T-helper 9 cell (primary cell): Measurements from ENCODE around the gene ADAD2.

Source experiments
- DNase-seq: peaks from one replicate; pipeline ENCODE4 v3.0.0-alpha.2; 2020

ADAD2 gene

DNA sequence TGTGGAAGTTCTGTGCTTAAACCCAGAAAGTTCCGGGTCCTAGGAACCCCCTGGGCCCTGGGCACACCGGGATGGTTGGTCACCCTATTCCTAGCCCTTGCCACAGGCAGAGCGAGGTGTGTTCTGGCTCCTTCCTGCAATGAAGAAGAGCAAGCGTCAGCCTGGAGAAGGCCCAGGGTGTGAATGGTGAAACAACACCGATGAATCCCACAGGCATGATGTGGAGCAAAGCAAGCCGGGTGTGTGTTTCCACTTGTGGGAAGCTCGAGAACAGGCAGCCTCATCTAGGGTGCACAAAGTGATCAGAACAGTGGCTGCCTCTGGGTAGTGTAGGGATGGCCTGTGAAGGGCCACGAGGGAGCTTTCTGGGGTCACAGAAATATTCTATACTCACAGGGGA is 35.1 kb downstream of the ADAD2 start:
- no peak for DNase-seq

- no peak for DNase-seq
Observed at GRCh38 chr16:84227548-84227947, 36.6 kb downstream of the ADAD2 start.

GRCh38 chr16:84228256-84228838 is 37.4 kb downstream of the ADAD2 start:
- DNase-seq: no peak

GRCh38 chr16:84229471-84229870 is 38.5 kb downstream of the ADAD2 start:
- no peak for DNase-seq

DNA sequence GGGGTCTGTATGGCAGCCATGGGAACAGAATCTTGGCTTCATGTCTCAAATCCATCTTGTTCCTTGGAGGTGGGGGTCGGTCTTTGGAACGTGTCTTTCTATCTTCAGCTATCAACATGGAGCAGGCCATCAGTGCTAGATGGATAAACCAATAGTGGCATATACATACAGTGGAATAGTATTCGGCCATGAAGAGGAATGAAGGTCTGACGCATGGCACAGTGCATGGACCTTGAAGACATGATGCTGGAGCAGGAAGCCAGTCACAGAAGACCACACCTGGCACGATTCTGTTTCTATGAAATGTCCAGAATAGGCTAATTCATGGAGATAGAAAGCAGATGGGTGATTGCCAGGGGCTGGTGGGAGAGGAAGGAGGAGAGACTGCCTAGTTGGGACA is 41.1 kb downstream of the ADAD2 start:
- DNase-seq: no peak

DNA sequence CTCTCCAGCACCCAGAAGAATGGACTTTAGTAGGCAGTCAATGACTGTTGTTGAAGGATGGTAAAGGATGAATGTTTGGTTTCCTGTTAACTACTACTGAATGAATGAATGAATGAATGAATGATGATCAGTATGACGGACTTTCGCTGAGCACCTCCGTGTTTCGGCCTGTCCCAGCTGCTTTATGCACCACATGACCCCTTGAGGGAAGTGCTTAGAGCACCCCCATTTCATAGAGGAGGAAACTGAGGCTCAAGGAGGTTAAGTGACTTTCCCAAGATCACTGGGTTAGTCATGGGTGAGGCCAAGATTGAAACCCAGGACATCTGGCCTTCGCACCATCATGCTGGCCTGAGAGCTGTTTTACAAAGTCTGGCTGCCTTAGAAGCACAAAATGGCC is 42.0 kb downstream of the ADAD2 start:
- no peak for DNase-seq

GRCh38 chr16:84233748-84234147 is 42.8 kb downstream of the ADAD2 start:
- DNase-seq: no peak

DNA sequence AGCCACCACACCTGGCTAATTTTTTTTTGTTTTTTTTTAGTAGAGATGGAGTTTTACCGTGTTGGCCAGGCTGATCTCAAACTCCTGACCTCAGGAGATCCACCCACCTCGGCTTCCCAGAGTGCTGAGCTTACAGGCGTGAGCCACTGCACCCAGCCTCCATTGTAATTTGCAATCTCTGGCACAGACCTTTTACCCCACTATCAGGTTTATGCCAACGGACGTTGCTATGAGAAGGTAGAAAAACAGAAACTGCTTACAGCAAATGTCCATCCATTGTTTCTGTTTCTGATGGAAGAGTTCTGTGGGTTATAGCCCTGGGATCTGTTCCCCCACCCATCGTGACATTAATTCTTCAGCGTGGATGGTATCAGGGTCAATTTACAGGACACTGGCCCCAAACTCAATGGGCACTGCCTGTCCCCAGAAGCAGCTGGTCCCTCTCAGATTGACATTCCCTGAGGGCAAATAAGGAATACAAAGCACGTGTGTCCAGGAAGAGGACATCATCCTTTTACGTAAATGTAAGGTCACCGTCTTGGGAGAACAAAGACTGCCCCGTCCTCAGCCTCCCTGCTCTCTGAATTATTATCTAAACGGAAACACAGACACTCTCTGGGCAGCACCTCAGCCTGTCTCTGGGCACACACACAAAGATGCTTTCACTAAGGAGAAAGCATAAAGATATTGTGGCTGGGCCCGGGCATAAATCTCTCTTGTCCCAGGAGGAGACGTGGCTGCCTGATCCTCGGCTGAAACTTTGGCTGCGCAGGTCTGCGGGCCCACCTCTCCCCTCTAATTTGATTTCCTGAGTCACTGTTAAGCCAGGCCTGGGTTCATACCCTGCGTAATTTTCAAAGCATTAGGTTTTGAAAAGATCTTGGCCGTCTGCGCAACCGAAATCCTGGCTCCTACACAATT is 43.6 kb downstream of the ADAD2 start:
- no peak for DNase-seq

- DNase-seq: no peak
Observed at GRCh38 chr16:84236671-84237070, 45.7 kb downstream of the ADAD2 start.

DNA sequence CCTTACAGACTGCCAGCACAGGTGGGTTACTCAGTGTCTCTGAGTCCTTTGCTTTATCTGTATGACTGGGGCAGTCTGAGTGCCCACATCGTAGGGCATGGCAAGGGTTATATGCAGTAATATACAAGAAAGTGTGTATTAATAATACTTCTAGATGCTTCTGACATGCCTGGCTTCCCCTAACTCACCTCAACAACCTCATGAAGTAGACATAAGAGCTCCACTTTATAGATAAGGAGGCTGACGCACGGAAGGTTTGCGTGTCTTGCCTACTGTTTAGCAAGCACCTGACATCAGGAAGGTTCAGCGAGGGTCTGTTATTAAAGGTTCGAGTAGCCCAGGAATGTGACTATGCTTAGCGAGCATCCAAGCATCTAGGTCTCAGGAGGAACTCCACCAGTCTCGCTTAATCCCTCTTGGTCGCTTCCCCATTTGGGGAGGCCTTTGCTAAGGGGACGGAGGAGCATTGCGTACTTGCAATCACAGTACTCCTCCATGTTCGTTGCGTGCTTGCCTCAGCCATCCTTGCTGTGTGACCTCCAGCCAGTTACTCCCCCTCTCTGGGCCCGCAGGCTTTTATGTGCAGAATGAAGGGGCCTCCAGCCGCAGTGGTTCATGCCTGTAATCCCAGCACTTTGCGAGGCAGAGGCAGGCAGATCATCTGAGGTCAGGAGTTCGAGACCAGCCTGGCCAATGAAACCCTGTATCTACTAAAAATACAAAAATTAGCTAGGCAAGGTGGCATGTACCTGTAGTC is 47.2 kb downstream of the ADAD2 start:
- DNase-seq: no peak

DNA sequence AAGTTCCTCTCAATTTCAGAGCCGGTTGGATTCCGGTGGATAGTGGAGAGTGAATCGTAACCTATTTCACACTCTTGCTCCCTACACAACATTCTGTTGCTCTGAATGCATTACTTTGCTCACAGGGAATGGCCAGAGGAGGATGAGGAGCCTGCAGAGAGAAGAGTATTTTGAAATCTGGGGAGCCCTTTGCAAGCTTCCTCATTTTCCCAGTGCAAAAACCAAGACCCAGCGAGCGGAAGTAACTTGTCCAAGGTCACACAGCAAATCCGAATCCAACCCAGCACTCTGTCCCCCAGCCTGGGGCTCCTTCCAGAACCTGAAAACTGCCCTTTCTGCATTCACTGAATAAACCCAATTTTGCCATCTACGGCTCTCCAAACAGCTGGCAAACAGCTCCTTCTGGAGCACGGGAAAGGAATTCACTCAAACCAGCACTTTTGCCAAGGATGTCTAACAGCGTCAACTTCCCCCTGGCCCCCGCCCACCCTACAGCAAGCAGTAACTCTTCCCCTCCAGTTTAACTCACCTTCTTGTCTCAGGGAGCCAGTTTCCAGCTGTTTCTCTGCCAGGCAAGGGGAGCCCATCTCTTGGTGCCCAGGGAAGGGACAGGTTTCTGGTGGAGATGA is 48.3 kb downstream of the ADAD2 start:
- DNase-seq: no peak

DNA sequence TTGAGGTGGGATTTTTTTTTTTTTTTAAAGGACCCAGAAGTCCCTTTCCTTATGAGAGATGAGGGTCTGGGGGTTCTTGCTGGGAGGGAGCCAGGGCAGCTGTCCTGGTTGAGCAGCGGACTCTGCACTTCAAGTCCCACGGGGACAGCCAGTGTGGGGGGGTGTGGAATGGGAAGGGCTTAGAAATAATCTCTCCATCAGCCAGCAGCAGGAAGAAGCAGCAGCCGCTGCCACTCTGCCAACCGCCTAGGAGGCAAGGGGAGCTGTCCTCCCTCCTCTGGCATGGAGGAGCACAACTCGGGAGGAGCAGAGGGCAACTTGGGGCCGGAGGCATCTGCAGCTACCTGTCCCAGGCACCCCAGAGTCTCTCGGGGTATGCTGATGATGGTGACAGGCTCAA is 49.0 kb downstream of the ADAD2 start, which contains the start of gene KCNG4:
KCNG4 (minus strand) TSS at position 104 of the 400 bp plus-strand sequence. CDS start 2,527 bp downstream, outside the sequence.
- no peak for DNase-seq

DNA sequence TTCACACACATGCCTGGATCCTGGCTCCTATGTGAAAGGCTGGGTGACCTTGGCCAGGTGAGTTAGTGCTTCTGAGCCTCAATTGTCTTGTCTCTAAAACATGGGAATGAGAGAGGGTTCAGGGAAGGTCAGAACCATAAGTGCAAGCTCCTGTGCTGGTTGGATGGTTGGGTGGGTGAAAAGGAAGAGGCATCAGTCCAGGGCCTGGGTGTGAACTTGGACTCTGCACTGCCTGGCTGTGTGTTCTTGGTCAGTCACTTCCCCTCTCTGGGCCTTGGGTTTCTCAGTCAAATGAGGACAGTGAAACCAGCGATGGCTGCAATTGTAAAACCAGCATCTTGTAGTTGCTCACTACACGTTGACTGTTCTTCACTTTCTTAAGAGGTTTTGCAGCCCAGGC is 49.5 kb downstream of the ADAD2 start:
- DNase-seq: no peak

DNA sequence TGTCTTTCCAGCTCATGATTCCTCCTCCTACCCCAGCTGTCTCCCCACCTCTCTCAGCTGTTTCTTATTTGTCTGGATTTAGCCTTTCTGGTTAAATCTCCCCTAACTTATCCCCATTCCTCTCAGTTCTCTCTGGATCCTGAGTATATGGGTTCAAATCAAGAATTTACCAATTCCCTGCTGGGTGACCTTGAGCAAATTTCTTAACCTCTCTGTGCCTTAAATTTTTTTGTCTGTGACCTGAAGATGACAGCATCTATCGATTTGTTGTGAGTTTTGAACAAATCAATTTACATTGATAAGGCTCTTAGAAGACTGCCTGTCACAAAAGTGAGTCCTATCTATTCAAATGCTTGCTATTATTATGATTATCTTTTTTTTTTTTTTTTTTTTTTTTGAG is 50.8 kb downstream of the ADAD2 start:
- DNase-seq: no peak

DNA sequence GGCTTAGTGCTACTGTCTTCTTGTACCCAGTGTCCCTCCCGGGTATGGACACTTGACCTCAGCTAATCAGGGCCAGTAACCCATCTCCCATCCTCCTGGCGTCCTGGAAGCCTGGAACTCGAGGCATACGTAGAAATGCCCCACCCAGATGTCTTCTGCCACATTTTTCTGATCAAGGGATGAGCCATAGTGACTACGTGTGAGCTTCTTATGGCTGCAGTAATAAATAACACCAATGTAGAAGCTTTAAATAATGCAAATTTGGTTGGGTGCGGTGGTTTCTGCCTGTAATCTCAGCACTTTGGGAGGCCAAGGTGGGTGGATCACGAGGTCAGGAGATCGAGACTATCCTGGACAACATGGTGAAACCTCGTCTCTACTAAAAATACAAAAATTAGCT is 51.9 kb downstream of the ADAD2 start:
- no peak for DNase-seq

DNA sequence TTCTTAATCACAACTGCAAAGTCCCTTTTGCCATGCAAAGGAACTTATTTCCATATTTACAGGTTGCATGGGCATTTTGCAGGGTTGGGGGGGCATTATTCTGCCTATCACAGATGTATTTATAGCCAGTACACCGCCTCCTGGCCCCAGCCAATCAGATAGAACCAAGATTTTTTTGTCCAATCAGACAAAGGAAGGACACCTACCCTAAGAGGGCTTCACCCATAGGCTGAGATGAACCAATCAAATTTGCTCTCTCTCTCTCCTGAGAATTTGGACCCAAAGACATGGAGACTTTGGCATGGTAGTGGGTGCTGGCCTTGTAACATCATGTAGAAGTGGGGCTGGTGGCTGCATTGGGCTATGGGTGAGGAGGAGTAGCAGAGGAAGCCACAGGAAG is 52.8 kb downstream of the ADAD2 start:
- DNase-seq: no peak

- no peak for DNase-seq
Observed at GRCh38 chr16:84244728-84245127, 53.8 kb downstream of the ADAD2 start.

DNA sequence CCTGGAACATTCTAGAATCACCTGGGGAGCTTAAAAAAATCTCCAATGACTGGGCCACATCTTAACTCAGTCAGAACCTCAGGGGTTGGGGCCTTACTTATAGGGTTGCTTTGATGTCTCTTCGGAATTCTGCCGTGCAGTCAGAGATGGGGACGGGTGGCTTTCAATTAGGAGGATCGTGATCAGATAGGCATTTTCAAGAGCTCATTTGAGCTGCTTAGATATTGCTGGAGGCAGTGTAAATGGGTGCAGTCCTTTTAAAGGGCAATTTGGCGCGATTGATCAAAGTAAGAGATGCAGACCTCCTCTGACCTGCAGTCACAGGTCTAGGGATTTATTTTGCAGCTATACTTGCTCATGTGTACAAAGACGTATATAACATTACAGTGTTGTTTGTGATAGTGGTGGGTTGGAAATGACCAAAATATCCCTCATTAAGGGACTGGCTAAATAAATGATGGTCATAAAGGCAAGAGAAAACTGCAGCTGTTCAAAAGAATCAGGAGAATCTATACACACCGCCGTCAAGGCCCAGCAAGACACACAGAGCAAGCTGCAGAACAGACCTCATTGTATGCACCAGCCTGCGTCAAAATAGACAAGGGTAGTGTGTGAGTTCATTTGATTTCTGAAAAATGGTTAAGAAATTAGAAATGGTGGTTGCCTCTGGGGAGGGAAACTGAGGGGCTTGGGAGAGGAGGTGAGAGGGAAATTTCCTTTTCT is 55.2 kb downstream of the ADAD2 start:
- DNase-seq: no peak

- no peak for DNase-seq
Observed at GRCh38 chr16:84246679-84247077, 55.7 kb downstream of the ADAD2 start.
